ENCODE measurements around the gene CACTIN.

The CACTIN gene

DNA sequence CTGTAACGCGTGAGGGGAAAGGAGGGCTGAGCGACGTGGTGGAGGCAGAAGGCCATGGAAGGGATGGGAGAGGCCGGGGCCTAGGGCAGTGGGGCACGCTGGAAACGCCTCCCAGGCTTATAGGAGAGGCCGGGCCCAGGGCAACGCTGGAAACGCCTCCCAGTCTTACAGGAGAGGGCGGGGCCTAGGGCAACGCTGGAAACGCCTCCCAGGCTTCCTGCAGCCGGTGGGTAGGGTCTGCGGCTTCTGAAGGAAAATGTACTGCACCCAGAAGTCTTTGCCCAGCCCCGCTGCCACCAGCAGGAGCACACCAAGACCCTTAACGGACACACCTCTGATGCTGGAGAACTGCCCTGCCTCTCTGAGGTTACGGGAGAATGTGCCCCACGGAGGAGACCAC is 9.1 kb downstream of the CACTIN start:
- H3K9me3 ChIP-seq (ENCODE audit: control insufficient read depth, low read length) = no peaks in the 10 kb centered on the region
- H2AFZ ChIP-seq = no peak overlapping the region
- no peaks in the 10 kb centered on the region for H3K27me3 ChIP-seq (ENCODE audit: control insufficient read depth, insufficient read depth, low read length)
- H3K4me3 ChIP-seq (ENCODE audit: low read depth, low read length) = no peak overlapping the region
- peaks cover 9% of the 10 kb centered on the region for H3K4me1 ChIP-seq
- no peak overlapping the region for H3K27ac ChIP-seq
- no peaks in the 10 kb centered on the region for H3K79me2 ChIP-seq
- no peaks in the 10 kb centered on the region for H3K36me3 ChIP-seq (ENCODE audit: control insufficient read depth, insufficient read depth, low read length)
- H3K9ac ChIP-seq = no peak overlapping the region
- TF ChIP-seq, protein P1, sequence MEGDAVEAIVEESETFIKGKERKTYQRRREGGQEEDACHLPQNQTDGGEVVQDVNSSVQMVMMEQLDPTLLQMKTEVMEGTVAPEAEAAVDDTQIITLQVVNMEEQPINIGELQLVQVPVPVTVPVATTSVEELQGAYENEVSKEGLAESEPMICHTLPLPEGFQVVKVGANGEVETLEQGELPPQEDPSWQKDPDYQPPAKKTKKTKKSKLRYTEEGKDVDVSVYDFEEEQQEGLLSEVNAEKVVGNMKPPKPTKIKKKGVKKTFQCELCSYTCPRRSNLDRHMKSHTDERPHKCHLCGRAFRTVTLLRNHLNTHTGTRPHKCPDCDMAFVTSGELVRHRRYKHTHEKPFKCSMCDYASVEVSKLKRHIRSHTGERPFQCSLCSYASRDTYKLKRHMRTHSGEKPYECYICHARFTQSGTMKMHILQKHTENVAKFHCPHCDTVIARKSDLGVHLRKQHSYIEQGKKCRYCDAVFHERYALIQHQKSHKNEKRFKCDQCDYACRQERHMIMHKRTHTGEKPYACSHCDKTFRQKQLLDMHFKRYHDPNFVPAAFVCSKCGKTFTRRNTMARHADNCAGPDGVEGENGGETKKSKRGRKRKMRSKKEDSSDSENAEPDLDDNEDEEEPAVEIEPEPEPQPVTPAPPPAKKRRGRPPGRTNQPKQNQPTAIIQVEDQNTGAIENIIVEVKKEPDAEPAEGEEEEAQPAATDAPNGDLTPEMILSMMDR (IDR thresholded peaks at IDR 0.05) = no peak
- H3K4me2 ChIP-seq (ENCODE audit: low read length) = no peak overlapping the region

DNA sequence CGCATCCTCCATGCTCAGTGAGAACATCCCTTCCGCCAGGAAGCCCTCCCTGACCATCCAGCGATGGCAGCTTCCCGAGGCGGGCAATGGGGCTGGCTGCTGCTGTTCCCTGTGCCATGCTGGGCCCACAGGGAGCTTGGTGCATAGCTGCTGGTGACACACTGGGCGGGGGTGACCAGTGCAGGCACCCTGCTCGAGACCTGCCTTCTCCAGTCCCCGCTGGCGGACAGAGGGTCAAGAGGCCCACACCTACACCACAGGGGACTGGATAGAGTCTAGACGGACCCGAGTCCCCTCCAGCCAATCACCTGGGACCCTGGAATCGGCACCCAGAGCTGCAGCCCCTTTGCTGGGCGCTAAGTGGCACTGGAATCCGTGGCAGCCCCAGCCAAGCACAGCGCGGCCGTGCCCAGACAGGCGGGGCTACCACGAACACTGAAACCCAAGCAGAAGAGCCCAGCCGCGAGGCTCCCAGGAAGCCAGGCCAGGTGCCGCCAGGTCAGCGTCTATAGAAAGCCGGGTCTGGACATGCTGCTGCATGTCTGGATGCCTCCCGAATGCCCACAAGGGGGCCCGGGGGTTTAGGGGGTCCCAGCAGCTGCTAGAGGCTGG is 11.0 kb downstream of the CACTIN start:
- no peak overlapping the region for H3K4me3 ChIP-seq (ENCODE audit: low read depth, low read length)
- no peaks in the 10 kb centered on the region for H3K27me3 ChIP-seq (ENCODE audit: control insufficient read depth, insufficient read depth, low read length)
- no peaks in the 10 kb centered on the region for H3K9me3 ChIP-seq (ENCODE audit: control insufficient read depth, low read length)
- H3K9ac ChIP-seq = no peak overlapping the region
- no peak overlapping the region for H2AFZ ChIP-seq
- no peaks in the 10 kb centered on the region for H3K79me2 ChIP-seq
- H3K36me3 ChIP-seq (ENCODE audit: control insufficient read depth, insufficient read depth, low read length) = no peaks in the 10 kb centered on the region
- no peak overlapping the region for H3K4me2 ChIP-seq (ENCODE audit: low read length)
- H3K4me1 ChIP-seq = peaks cover 9% of the 10 kb centered on the region
- no peak overlapping the region for H3K27ac ChIP-seq
- TF ChIP-seq, protein P1 (IDR thresholded peaks at IDR 0.05) = no peak

DNA sequence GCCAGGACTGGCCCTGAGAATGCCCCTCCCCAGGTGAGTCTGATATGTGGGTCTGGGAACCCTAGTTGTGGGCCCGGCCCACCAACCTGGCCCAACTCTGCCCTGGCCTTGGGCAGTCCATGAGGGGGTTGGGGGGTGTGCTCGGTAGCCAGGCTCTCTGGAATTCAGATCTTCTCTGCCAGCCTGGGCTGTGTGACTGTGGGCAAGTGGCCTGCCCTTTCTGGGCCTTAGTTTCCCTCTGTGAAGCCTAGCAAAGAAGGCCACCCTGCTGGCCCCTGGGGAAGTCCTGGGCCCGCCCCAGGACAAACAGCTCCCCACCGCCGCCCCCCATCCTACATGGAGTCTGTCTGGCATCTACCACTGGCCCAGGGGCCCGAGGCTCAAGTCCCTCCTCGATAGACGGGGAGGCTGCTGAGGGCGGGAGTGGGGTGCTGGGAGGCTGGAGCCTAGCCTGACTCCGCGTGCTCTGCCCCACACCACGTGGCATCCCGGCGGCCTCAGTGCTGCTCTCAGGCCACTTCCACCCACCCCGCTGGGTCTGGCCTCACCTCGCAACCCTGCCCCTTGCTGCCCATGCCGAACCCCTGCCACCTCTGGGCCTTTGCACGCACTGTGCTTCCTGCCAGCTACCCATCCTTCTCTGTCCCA is 11.6 kb downstream of the CACTIN start:
- Histone ChIP-seq H3K4me2 (ENCODE audit: low read length) (no peak overlapping the region), H3K27me3 (ENCODE audit: control insufficient read depth, insufficient read depth, low read length) (no peaks in the 10 kb centered on the region), H3K27ac (no peak overlapping the region), H2AFZ (no peak overlapping the region), H3K9me3 (ENCODE audit: control insufficient read depth, low read length) (no peaks in the 10 kb centered on the region), H3K79me2 (no peaks in the 10 kb centered on the region), H3K9ac (no peak overlapping the region), H3K4me3 (ENCODE audit: low read depth, low read length) (no peak overlapping the region), H3K36me3 (ENCODE audit: control insufficient read depth, insufficient read depth, low read length) (no peaks in the 10 kb centered on the region), H3K4me1 (peaks cover 9% of the 10 kb centered on the region)
- TF ChIP-seq, protein P1 (IDR thresholded peaks at IDR 0.05) = no peak

DNA sequence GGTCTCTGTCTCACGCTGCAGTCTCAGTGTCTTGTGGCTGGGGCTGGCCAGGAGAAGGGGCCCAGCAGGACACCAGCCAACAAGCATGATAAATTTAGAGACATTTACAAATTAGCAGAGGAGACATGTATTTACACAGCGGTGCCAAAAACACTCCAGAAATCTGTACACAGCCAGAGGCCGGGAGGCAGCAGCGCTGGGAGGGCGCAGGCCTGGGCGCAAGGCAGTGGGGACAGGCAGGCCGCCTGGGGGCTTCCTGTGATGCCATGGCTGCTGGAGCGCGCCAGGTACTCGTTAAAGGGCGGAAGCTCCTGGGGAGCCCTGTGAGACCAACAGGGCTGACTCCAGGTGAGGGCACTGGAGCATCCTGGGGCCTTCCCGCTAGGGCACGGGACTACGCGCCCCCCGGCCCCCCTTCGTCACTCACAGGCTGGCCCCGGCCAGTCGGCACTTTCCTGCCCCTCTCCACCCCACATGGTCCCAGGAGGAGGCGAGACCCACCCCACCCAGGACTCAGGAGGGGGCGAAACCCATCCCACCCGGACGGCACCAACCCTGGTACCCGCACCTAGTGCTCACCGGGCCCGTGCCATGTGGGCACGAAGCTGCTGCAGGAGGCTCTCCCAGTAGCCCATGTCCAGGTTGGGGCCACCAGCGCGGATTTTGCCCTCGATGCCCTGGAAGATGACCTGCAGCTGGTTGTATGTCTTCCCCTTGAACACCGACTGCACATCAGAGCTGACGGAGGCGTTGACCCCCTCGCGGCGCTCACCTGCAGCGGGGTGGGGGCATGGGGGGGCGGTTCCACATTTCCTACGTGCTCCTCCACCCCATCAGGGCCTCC is 12.6 kb downstream of the CACTIN start:
- H3K4me3 ChIP-seq (ENCODE audit: low read depth, low read length) = no peak overlapping the region
- peaks cover 8% of the 10 kb centered on the region for H3K4me1 ChIP-seq
- H2AFZ ChIP-seq = no peak overlapping the region
- no peak overlapping the region for H3K9ac ChIP-seq
- TF ChIP-seq, protein P1 (IDR thresholded peaks at IDR 0.05) = no peak
- no peaks in the 10 kb centered on the region for H3K36me3 ChIP-seq (ENCODE audit: control insufficient read depth, insufficient read depth, low read length)
- no peak overlapping the region for H3K4me2 ChIP-seq (ENCODE audit: low read length)
- no peak overlapping the region for H3K27ac ChIP-seq
- H3K9me3 ChIP-seq (ENCODE audit: control insufficient read depth, low read length) = no peaks in the 10 kb centered on the region
- no peaks in the 10 kb centered on the region for H3K79me2 ChIP-seq
- H3K27me3 ChIP-seq (ENCODE audit: control insufficient read depth, insufficient read depth, low read length) = no peaks in the 10 kb centered on the region

All from parathyroid adenoma (tissue), 2 donors.